Endometrial microvascular endothelial cells (primary cell): ENCODE measurements around the gene MGLL. TPM values are rescaled to one million over a fixed set of nuclear protein-coding genes. Genes with fewer than 3 reads are reported as not detected.

Experiments
- in situ Hi-C: cut with HindIII; loops from 2 replicates; pipeline ENCODE4 v1.10.0; 2017; ENCODE audit warnings: low sequenced_read_pairs, low pct_unique_long_range_greater_than_20kb; ENCODE audit errors: inconsistent ontology term
- total RNA-seq: library from RNA; depleted of rRNA; stranded (reverse); fragments of >200 nt; gene quantifications from one replicate; pipeline ENCODE4 v1.2.3, GENCODE V29; 2015; ENCODE audit errors: inconsistent ontology term

Gene MGLL
- total RNA-seq, 1 donor from 2014 or later = 138 TPM

DNA sequence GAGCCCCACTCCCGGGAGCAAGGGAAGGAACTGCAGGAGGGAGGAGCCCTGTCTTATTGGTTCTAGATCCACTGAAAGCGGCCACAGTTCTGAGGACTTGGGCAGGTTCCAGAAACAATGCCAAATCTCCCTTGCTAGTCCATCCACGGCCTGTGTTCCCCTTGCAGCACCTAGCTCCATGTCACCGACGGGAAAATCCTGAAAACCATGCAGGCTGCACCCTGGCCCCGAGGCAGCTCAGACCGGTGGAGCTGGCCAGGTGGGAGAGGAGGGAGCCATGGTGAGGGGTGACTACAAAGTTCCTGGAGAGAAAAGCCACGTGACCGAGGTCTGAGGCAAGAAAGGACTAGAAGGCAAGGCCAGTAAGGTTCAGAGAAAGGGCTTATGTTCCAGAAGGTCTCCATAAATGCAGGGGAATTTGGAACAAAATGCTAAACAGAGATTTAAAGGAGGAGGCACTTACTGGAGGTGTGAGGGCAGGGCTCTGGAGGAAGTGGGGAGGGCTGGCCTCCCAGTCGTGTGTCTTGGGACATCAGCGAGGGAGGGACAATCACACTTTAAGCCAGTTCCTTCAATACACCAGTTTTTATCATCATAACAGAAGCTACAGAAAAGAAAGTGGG, 5.4 kb downstream of the MGLL start:
- in situ Hi-C loops = no loop called here

DNA sequence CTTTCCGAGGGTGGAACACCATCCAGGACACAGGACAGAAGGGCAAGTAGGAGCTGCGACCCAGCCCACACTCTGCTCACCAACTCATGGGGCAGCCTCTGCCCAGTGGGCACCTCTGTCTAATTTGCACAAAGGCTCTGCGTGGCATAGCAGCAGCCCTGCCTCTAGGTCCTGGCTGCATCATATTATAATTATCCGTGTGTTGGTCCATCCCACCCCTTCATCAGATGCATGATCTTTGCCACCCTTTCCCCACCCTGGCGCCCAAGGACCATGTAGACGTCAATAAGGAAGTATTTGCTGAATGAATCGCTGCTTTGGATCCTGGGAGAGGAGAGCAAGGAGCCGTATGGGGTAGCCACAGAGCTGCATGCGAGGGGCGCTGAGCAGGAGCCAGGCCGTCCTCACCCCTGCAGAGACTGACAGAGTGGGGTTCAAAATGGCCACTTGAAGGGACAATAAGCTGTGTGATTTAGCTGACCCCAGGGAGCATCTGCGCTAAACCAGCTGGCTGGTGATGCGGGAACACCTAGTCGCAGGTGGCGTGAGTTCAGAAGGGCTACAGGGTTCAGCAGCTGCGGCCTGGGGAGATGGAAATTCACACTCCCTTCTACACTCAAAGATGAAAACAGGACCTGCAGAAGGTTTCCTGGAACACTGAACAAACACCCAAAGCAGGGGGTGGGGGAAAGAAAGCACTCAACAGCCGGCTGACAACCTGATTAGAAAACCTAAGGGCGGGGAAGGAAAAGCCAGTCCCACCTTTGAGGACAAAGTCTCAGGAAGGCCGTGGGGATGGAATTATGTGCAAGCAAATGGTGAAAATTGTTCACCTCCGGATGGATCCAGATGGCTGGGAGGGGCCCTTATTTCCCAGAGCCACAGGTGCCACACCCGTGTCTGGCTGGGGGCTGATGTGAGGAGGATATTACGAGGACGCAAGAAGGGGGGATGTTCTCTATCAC, 6.4 kb downstream of the MGLL start:
- in situ Hi-C loops = no loop called here

GRCh38 chr3:127815001-127815400, 7.3 kb downstream of the MGLL start:
- in situ Hi-C loops = no loop called here

GRCh38 chr3:127814325-127814781, 8.0 kb downstream of the MGLL start:
- in situ Hi-C loops = no loop called here

- in situ Hi-C loops = no loop called here
Observed at GRCh38 chr3:127812151-127812550, 10.2 kb downstream of the MGLL start.

DNA sequence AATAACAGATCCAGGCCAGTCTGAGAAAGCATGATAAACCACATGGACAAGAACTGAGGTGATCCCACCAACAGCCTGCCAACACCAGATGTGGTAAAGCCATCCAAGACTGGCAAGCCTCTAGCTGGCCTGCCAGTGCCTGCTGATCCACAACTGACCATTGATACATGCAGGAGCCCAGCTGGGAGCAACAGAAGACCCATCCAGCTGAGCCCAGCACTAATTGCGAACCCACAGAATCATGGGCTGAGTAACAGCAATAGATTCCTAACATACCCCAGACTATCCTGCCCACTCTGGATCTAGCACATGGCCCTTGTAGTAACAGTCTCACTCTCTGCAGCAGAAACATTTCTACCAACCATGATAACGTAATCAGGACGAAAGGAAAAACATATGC, 10.6 kb downstream of the MGLL start:
- in situ Hi-C loops = no loop called here

DNA sequence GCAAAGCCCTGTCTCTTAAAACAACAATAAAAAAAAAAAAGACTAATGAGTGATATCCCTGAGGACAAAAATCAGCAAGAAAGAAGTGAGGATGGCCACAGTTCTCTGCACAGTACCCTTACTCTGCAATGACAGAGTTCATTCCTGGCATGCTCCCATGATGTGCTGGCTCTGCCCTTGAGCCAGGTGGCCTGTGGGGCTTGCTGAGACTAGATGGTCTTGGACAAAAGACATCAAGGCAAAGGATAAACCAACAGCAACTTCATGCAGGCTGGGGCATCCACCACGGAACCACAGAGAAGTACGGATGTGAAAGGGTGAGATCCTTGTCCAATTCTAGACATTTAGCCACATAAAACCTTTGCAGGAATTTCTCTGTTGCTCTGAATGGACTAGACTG, 12.7 kb downstream of the MGLL start:
- in situ Hi-C loops = no loop called here

DNA sequence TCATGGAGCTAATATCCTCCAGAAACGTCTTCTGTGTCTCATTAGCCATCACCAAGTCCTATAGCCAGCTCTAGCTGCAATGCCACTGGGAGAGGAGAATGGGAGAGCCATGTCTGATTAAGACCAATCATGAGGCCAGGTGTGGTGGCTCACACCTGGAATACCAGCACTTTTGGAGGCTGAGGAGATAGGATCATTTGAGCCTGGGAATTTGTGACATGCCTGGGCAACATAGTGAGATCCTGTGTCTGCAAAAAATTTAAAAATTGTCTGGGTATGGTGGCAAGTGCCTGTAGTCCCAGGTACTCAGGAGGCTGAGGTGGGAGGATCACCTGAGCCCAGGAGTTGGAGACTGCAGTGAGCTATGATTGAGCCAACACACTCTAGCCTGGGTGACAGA, 13.1 kb downstream of the MGLL start:
- in situ Hi-C loops = no loop called here

DNA sequence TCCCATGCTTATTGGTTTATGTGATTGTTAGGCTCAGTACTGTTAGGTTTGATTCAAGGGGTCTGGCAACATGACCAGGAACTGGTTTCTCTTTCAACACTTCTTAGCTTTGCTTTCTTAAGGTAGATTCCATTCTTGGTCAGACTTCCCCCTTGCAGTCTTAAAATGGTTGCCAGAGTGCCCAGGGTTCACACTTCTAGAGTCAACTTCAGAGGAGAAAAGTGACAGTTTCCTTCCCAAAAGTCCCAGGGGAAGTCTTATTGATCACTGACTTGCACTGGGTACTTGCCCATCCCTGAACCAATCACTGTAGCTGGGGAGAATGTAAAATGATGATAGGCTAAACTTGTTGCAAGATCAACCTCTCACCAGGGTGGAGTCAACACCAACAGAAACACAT, 14.1 kb downstream of the MGLL start:
- in situ Hi-C loops = no loop called here

DNA sequence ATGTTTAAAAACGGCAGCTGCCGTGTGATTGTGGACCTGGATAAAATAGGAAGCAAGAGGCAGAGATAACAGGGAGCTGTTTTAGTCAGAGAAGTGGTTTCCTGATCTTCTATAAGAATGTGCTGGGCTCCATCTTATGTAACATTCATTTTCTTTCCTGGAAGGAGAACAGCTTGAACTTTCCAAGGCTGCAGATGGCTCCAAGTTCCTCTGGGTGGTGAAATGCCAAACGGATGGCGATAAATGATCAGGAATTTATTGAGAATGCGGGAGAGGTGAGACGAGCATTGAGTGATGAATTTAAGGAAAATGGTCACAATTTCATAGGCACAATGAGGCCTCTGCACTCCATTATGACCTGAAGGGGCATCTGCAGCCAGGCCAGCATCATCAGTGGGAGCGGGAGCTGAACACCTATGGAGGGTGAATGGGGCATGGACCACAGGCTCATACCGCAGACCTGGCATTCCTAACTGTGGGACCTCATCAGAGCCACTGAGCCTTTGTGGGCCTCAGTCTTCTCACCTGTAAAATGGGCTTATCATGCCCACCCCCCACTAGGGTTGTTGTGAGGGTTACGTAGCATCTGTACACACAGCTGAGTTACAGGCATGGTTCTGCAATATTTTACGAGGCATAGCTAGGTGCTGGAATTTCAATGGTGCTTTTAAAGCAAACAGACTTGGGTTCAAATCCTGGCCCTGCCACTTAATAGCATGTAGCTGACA, 17.1 kb downstream of the MGLL start:
- in situ Hi-C loops = no loop called here

DNA sequence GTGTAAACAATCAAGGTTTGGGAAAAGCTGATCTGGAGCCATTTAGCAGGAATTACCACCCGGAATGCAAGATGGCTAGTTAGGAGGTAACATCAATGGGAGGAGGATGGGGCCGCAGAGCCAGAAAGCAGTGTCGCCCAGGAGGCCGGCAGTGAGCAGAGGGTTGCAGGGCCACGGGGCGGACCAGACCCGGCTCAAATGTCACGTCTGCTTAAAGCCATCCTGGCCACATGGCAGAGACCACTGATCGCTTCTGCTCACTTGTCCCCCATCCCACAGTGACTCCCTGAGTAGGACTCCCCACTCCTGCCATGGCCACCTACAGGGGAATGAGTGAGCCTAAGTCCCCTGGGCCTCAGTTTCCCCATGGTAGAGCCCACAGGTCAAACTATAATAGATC, 18.2 kb downstream of the MGLL start:
- in situ Hi-C loops = no loop called here

DNA sequence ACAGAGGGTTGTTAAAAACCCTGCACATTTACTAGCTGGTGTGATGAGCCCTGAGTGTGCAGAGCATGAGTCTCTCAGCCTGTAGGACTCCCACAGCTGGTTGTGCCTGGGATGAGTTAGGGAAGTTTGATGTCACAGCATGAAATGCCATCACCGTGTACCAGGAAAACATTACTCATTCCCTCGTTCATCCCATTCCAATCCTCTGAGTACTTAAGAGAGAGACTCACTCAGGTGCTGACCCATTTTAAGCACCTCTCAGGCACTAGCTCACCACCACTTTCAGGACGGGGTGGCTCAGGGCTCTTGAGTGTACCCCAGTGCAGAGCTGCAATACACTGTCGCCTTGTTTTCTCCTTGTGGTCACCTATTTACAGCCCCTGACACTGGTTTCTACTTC, 18.7 kb downstream of the MGLL start:
- in situ Hi-C loops = no loop called here

DNA sequence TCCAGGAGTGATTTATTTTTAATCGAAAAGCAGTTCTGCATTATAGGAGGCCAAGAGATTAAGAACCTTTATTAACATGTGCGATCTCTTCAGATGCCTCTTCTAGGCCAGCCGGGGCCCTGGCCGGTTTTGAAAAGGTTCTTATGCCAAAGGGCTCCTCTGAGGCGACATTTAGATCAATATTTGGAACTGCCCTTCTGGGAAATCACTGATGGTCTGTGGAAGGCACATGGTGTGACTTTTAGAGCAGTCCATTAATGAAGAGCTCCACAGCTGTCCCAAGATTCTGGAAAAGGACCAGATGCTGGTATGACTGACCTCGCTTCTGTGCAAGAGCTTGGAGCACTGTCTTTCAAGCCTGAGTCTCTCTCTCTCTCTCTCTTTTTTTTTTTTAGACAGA, 19.7 kb downstream of the MGLL start:
- in situ Hi-C loops = no loop called here

GRCh38 chr3:127801731-127802313, 20.5 kb downstream of the MGLL start:
- in situ Hi-C loops = no loop called here

DNA sequence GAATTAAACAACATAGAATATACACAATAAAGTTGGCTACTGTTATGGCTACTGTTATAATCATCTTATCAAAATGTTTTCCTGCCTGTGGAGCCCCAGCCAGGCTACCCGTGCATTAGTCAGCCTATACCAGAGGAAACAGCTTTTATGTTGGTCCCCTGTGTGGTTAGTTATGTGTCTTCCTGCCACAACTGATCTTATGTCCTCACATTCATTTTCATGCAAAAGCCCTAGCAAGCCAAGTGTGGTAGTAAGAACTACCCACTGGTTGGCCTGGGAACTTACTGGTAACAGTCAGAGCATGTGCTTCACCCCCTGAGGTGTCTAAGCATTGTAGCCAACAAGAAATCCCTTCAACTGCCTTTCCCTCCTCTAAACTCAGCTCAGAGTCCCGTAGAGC, 21.8 kb downstream of the MGLL start:
- in situ Hi-C loops = no loop called here

- in situ Hi-C loops = no loop called here
Observed at GRCh38 chr3:127799476-127800222, 22.7 kb downstream of the MGLL start.

DNA sequence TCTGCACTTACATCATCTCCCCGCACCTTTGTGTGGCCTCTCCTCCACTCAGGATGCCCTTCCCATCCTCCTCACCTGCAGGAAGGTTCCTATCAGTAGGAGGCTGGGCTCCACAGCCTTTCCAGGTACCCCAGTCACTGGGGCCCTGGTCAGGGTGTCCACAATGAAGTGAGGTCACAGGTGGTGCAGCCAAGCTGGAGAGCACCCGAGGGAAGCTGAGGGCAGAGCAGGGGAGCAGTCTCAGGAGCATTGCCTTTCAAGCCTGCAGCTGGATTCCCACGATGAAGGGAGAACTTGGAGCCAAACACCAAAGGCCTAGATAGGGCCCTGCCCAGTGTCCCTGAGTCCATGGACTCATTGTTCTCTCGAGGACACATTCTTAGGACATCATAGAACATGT, 23.6 kb downstream of the MGLL start:
- in situ Hi-C loops = no loop called here

GRCh38 chr3:127796831-127797150, 25.5 kb downstream of the MGLL start:
- in situ Hi-C loops = no loop called here
